Measurements from ENCODE around the gene RUNX1.
"Not testable (repeated sequence)": the region's sequence is repeated elsewhere in the genome, so short reads cannot be mapped to it uniquely, and the experiment has no call there.

Gene RUNX1

DNA sequence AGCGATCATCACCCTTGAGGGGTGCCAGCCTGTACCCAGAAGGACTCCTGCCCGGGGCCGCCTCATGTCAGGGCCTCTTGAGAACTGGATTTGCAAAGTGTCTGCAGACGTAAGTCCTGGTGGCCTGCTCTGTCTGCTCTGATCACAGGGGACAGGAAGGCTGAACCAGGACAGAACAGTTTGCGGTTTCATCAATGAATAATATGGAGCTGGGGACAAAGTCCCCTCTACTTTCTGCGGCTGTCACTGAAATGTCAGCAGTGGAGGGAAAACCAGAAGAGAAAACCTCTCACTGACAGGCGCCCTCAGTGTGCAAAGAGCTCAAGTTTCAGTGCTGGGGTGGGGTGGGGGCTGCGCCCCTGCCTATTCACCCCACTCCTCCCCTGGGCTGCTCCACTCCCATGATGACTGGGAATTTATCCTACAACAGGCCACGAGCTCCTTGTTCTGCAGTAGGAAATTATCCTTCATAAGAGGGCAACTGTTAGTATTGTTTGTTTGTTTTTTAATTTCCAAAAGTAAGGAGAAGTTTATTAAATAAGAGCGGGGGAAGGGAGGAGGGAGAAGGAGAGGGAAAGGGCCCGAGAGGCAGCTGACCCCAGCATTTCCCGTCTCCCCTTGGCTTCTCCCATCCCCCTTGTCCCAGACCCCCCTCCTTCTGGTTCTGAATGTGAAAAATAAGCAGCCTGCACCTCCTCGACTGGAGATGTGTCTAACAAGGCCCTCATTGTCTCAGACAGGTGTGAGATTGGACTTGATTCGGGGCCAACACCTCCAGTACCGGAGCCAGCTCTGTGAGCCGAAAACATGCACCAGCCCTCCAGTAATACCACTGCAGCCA, 231.1 kb downstream of the RUNX1 start:
- no peak for DNase-seq

GRCh38 chr21:34815831-34816705, 233.0 kb downstream of the RUNX1 start:
- DNase-seq: no peak

DNA sequence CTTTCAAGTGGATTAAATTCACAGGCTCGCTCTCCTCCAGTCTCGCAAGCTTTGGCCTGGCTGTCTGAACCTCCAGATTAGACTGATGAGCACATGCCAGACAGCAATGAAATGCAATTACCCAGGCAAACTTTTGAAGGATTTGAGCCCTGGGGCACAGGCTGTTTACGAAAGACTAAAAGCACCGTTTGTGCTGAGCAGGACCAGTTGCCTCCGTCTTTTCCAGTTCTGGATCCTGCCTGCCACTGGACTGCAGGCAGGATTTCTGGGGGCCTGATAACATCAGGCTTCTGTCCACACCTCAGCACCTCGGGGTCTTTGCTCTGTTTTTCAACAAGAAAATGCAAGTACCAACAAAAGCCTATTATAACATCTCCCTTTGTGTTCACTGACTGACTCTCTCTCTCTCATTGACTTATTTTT, 234.6 kb downstream of the RUNX1 start:
- no peak for DNase-seq

GRCh38 chr21:34813266-34813894, 235.7 kb downstream of the RUNX1 start:
- DNase-seq: no peak

DNA sequence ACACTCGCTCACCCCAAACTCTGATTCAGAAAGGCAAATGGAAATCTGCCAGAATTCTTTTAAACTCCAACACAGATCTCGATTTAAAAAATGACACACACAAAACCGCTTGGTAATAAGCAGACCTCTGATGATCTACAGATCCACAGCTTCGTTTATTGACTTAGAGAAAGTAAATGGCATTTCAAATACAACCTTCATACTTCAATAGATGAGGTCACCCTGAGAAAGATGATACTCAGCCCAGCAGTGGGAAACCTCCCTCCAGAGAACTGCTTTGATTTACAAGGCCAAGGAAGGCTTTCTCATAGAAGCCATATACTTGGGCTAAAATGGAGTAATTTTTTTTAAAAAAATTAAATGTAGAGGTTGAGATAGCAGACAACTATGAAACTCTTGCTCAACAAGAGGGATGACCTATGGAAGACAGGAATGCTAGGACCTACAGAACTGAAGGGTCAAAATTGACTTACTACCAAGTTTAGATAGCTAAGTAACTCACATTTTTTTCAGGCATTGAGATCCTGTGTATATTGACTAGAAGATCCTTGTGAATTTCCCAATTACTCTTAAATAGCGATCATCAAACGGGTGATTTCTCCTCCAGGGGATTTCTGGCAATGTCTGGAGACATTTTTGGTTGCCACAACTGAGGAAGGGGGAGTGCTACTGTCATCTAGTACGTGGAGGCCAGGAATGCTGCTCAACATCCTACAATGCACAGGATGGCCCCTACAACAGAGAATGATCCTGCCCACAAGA, 236.4 kb downstream of the RUNX1 start:
- DNase-seq: no peak

GRCh38 chr21:34811368-34811767, 237.7 kb downstream of the RUNX1 start:
- no peak for DNase-seq

GRCh38 chr21:34810786-34811185, 238.3 kb downstream of the RUNX1 start:
- no peak for DNase-seq

- DNase-seq: no peak
Observed at GRCh38 chr21:34809822-34810221, 239.3 kb downstream of the RUNX1 start.

- DNase-seq: no peak
Observed at GRCh38 chr21:34808569-34809204, 240.4 kb downstream of the RUNX1 start.

- DNase-seq: no peak
Observed at GRCh38 chr21:34807881-34808568, 241.1 kb downstream of the RUNX1 start.

DNA sequence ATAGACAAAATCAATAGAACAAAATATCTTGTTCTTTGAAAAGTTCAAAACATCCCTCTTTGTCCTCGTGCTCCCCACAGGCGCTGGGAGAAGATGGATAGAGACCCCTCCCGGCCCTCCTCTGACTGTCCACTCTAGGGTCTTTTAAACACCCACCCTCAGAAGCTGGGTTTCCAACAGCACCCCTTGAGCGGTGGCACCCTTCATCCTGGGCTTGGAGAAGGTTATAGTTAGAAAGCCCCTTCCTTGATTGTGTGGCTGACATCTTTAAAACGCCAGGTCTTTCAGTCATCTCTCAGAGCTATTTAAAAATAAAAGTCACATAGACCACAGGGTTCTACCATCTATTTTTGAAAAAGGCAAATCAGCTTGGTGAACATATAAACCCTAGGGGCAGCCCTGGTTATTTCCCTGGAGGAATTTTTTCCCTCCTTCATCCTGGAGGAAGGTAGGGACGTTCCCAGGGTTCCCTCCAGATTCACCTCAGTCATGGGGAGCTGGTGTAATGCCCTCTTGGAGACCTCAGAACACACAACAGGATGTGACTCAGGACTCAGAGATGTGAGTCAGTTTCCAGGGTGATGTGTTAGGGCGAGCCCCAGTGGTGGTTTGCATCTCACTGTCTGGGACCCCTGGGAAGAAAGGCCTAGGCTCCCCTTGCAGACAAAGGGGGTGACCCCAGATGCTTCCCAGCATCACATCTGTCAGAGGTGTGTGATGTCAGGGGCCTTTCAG, 241.8 kb downstream of the RUNX1 start:
- no peak for DNase-seq

DNA sequence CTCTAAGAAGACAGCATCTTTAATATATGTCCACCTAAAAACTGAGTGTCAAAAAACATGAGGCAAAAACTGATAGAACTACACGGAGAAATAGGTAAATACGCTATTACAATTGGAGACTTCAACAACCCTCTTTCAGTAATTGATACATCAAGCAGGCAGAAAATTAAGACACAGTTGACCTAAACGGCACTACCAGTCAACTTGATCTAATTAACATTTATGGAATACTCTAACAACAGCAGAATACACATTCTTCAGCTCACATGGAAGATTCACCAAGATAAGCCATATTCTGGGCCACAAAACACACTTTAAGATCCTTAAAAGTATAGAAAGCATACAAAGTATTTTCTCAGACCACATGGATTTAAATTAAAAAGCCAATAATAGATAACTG, 242.7 kb downstream of the RUNX1 start:
- DNase-seq: no peak

DNA sequence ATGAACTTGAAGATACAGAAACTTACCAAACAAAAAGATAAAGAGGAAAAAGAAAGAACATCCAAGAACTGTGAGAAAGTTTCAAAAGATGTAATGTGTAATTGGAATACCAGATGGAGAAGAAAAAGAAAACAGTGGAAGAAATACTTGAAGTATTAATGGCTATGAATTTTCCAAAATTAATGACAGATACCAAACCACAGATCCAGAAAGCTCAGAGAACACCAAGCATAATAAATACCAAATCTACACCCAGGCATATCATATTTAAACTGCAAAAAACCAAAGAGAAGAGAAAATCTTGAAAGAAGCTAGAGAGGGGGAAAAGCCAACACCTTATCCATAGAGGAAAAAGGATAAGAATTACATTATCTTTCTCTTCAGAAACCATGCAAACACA, 243.9 kb downstream of the RUNX1 start:
- no peak for DNase-seq

GRCh38 chr21:34804584-34804983, 244.5 kb downstream of the RUNX1 start:
- not testable (repeated sequence) for DNase-seq

DNA sequence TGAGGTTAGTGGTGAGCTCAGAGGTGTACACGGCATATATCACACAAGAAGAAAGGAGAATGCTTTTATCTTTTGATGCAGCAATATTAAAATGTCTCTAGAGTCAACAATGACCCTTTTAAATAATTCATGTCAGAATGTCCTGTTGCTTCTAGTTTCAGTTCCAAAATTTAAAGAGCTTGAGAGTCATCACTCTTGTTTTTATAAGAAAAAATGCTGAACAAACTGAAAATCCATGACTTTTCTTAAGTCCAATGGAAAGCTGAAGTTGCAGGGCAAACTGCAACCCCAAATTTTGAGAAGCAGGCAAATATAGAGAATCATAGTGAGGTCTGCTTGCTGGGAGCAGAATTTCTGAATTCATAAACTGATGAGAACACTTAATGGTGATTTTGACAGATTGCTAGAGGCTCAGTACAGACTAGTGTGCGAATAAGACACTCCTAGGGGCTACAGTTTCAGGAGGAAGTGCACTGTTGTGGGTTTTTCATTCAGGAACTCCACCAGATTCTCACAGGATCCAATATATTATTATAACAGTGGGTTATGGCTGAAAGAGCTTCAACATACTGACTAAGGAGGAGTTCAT, 245.2 kb downstream of the RUNX1 start:
- no peak for DNase-seq

- no peak for DNase-seq
Observed at GRCh38 chr21:34802180-34802899, 246.8 kb downstream of the RUNX1 start.

- no peak for DNase-seq
Observed at GRCh38 chr21:34801519-34802132, 247.5 kb downstream of the RUNX1 start.

GRCh38 chr21:34800797-34801518, 248.1 kb downstream of the RUNX1 start:
- no peak for DNase-seq

- DNase-seq: no peak
Observed at GRCh38 chr21:34799092-34799491, 250.0 kb downstream of the RUNX1 start.
